SU-DHL-6 (cell line): Measurements from ENCODE around the gene ITLN1.
"Not testable (repeated sequence)": the region's sequence is repeated elsewhere in the genome, so short reads cannot be mapped to it uniquely, and the experiment has no call there.

Source experiments
- CTCF ChIP-seq: fragments of 200-600 bp; sonication (generic); IDR thresholded peaks from one replicate; pipeline ENCODE4 v1.5.1; 2017; ENCODE audit warnings: antibody characterized with exemption, mild to moderate bottlenecking, low read length, moderate library complexity; ENCODE audit not compliant: insufficient read depth, poor library complexity, severe bottlenecking
- EZH2phosphoT487 ChIP-seq: fragments of 200-600 bp; sonication (generic), shearing (Covaris generic); conservative IDR thresholded peaks from 2 replicates; pipeline ENCODE4 v1.6.1; 2018; ENCODE audit warnings: mild to moderate bottlenecking, antibody characterized with exemption, low read length, moderate library complexity, mixed read lengths

GRCh38 chr1:160902251-160902650 lies 17.3 kb upstream of the ITLN1 start:
- TF ChIP-seq CTCF, EZH2phosphoT487: not testable (repeated sequence)
